HUDEP-2 (cell line): ENCODE results near the gene VPS37D.
"Not testable (repeated sequence)": the region's sequence is repeated elsewhere in the genome, so short reads cannot be mapped to it uniquely, and the experiment has no call there.

Source experiments
- DNase-seq, 76 experiments: peaks; one replicate each; lab custom pipeline; 2025; ENCODE audit not compliant: unreplicated experiment in 76 of 76; lab: John Stamatoyannopoulos, UW

Gene VPS37D

DNA sequence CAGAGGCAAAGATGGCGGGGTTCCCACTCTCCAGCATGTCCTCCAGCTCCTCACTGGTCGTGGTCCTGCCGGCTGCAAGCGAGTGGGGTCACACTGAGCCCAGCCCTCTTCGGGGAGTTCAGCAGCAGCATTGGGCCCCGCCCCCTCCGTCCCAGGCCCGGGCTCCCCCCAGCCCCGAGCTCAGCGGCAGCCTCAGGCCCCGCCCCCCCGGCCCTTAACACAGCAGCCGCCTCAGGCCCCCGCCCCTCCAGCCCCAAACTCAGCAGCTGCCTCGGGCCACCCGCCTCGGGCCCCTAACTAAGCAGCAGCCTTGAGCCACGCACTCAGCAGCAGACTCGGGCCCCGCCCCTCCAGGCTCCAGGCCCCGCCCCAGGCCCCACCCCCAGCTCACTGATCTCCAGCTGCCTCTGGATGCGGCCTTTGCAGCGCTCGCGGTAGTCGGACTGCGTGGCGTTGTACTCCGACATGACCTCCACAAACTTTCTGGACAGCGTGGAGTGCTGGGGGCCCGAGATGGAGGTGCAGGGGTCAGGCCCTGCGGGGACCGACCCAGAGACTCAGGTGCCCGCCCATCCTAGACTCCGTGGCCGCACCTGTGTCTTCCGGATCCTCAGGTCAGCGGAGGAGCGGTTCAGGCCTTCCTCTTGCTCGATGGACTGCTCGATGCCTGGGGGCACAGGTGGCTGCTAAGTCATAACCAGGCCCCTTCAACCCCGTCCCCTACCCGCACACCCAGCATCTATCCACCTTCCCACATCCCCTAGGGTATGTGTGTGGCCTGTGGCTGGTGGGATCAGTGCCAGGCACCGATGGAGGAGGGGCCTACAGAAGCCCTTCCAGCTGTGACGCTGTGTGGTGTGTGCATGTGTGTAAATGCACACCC, 36.4 kb downstream of the VPS37D start:
- DNase-seq, result peak in 46 of 76 experiments; percentile 3 to 71 (median 38)

DNA sequence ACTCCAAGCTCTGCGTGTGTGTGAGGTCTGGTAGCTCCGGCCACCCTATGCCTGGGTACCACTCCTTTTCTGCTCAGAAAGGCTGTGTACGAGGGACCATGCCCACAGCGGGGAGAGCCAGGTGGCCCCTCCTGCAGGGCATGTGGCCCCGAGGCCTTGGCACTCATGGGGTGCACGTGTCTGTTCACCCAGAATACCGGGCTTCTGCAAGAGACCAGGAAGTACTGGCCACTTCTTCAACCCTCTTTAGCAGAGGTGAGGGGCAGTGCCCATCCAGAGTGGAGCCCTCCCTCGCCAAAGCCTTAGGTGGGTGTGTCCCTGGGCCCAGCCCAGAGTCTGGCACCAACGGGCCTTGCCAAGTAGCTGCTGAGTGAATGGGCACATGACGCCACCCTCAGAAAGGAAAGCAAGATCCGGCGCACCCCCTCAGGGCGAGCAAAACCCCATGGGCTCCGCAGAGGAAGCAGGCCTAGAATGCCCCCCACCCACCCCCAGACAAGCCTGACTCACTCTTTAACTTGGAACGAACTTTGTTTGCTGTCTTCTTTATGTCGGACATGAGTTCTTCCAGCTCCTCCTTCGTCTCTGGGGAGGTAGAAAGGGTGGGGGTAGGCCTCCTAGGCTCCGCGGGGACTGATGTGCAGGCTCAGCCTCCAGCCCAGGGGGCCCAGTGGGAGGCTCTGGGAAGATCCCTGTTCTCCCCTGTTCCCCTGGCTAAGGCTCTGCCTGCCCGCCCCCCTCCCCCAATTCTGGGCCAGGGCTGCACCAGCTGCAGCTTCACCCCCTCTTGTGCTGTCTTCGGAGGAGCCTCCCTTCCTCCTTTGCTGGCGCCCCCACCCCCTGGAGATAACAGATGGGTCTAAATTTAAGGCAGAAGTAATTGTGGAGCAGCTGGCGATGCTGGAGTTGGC, 37.3 kb downstream of the VPS37D start:
- DNase-seq, result peak in 9 of 76 experiments; percentile 4 to 36 (median 12)

DNA sequence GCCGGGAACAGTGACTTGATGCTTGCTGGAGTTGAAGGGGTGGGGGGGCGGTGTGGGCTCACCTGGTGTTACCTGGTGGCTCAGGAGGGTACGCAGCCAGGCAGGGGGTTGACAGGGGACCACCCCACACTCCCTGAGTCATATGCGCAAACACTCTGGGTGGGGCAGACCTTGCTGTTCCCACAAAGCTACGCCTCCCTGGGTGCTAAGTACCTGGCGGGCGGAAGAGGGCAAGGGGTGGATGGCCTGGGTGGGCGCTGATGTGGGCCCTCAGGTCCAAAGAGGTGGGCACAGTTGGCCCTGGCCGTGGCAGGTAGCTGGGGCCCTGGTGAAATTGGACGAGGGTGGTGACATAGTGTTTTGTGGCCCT, 37.9 kb downstream of the VPS37D start:
- no peak for DNase-seq

DNA sequence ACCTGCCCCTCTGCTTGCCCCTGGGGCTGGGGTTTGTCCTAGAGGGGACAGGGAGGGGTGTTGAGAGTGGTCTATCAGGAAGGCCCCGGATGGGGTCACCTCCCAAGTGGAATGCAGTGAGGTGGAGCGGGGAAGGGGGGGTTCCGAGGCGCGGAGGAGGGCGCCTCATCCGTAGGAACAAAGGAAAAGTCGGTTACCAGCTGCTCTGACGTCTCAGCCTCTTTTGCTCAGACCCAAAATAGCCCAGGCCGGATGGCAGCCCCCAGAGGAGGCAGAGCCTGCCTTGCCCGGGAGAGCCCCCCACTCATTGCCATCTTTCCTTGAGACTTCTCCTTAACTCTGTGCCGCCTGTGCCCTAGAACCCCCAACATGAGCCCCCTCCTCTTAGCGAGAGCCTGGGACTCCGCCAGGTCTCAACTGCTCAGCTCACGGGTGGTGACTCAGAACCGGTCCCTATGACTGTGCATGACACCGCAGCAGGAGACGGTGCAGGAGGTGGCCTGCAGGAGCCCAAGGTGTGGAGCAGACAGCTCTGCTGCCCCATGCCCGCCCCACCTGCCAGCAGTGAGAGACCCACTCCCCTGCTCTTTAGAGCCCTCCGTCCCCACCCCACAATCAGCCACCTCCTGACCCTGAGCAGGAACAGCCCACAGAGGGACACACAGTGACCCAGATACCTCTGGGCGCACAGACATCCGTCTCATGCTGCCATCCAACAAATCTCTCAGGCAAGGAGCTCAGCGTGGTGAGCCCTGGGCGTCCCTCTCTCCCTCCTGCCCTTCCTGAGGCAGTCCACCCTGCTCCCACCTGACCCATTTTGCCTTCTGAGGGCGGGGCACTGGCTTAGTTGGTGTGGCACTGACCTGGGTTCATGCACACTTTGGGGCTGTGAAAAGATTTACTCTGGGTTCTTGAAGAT, 38.8 kb downstream of the VPS37D start:
- DNase-seq, result no peak

DNA sequence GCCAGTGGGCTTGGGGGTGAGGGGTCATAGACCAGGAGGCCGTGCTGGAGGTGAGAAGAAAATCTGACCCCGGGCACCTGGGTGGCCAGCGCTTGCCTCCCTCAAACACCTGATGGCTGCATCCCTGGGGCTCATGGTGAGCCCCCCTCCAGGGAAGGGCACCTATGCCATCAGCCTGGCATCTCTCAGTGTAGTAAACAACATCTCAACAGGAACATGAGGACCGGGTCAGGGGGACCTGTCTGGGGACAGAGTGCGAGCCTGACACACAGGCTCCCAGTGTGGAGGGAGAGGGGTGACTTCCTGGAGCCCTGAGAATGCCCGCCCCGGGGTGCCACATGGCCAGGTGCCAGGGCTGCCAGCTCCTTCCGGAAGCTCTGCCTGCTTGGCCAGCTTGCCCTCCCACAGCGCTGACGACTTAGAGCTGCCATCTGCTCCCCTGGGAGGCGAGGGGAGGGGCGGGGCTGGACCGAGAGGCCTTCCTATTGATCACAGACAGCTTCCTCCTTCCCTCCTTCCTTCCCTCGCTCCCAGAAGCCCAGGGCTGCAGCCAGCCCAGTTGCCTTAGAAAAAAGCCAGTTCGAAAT, 39.5 kb downstream of the VPS37D start:
- no peak for DNase-seq

DNA sequence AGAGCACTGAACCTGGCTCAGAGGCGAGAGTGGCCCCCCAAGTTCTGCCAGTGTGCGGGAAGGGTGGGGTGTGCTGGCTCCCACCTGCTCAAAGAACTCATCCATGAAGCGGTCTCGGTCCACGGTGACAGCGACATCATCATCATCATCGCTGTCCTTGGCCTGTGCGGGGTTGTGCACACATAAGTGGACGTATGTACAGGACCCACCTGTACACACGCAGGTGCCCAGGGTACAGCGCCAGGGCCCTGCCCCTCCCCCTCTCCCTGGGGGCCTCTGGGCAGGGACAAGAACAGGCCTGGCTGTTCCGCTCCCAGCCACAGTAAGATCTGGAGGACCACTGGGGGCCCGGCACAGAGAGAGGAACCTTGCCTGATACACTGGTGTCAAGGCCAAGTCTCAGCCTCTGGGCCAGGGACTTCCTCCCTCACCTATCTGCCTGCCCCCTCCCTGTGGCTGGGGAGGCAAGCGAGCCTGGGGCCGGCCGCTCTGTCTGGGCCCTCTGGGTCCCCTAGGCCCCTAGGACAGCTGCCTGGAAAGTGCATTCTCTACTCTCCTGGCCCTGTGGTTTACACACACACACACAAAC, 41.4 kb downstream of the VPS37D start:
- DNase-seq, result no peak

DNA sequence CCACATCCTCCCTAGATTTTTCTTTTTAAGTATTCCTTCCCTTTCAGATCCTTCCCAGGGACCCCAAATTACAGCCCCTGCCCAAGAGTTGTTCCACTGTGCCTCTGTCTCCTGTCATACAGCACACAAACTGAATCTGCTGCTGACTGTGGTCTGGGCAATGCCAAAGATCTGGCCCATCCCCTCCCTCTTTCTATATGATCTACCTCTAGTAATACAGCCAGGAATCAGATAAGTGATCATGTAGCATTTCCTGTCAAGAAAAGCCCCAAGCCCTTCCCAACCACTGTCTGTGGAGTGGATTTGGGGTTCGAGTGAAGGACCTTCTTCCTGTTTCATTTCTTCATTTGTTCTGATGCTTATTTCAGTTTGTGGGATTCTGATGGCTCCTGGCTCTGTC, 45.1 kb downstream of the VPS37D start:
- no peak for DNase-seq

DNA sequence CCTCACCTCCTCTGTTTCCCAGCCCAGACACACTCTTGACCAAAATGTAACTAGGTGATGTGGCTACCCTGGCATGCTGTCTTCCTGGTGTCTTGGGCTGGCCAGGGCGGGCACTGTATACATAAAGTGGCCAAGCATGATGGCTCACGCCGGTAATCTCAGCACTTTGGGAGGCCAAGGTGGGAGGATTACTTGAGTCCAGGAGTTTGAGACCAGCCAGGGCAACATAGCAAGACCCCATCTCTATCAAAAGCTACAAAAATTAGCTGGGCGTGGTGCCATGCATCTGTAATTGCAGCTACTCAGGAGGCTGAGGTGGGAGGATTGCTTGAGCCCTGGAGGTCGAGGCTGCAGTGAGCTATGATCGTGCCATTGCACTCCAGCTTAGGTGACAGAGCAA, 45.7 kb downstream of the VPS37D start:
- not testable (repeated sequence) for DNase-seq

DNA sequence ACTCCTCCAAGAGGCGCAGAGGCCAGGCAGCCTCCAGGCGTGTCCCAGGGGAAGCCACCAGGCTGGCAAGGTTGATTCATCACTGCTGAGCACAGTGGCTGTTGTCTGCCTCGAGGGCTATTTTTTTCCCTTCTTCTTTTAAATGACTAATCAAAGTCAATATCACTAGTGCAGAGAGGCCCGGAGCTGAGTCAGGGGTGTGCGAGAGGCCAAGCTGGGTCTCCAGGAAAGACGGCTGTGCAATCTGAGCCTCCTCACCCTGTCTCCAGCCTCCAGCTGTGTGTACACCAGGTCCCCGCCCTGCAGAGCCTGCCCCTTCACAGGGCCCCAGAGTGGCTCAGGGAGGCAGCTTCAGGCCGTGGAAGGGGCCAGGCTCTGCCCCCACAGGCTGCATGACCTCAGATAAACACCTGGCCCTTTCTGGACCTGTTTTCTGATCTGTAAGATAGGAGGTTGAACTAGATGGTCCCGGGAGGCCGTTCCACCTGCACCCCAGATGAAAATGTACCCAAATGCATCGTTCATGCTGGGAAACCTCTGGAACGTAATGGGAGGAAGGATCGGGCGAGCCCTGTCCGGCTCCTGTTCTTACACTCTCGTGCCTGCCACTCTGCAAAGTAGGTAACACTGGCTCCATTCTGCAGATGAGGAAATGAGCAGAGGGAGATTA, 48.2 kb downstream of the VPS37D start:
- peak in 65 of 76 experiments; percentile 3 to 90 (median 44) for DNase-seq

DNA sequence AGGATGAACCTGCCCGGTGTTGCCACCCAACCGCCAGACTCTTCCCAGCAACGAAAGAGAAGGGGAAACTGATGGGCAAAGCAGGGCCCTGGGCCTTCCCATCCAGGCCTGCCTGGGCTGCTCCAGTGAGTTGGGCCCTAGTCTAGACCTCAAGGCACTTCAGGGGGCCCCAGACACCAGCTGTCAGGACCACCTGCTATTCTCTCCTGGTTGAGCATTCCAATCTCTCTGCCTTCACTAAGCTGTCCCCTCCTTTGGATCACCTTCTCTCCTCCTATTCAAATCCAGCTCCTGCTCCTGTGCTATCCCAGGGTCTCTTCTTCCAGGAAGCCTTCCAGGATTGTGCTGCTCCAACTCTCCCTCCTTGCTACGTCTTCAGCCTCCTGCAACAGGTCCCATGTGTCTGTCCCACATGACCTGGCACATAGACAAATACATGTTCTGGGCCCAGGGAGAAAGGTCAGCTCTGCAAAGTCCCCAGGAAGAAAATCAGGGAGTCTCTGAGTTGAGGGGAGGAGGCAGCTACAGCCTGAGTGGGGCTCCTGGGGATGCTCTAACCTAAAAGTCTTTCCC, 48.8 kb downstream of the VPS37D start:
- DNase-seq, result no peak

DNA sequence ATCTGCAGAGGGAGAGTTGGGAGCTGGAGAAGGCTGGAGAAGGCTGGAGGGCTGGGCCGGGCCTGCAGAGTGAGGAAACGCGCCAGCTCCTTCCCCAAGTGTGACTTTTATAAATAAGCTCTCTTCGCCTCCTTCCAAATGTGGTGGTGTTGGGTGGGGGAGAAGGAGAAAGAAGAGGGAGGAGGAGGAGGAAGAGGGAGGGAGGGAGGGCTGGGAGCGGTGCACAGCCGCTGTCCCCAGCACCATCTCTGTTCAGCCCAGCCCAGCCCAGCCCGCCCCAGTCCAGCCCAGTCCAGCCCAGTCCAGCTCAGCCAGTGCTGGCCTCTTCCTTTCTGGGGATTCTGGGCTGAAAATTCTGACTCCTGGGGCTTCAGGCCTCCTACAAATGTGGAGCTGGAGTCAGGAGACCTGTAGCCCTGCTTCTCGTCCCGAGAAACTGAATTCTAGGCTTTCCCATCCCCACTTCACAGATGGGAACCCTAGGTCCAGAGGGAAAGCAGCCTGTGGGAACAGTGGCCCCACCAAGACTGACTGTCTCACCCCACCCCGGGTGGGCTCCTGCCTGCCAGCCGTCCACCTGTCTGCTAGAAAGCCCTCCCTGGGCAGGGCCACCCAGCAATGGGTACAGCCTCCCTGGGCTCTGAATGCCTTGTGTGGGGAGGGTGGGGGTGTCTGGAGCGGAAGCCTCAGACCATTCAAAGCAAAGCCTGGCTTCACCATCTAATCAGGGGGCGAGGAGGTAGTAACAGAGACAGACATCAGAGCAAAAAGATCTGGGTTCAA, 49.6 kb downstream of the VPS37D start:
- DNase-seq, result no peak

DNA sequence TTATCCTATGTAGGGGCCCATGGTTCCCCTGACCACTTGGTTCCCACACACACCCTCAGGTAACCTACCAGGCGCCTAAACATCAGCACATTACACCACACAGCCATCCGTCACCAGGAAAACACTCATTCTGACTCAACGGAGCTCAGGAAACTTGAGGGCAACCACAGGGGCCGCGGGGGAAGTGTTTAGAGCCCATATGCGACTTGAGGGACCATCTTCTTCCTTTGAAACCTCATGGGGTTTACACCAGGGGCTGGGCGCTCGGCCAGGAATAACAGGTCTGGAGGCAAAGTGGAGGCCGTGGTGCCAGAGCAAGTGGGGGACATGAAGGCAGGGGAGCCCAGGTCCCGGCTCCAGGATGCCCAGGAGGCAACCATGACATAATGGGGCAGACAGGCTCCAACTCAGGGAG, 50.4 kb downstream of the VPS37D start:
- DNase-seq, result no peak

DNA sequence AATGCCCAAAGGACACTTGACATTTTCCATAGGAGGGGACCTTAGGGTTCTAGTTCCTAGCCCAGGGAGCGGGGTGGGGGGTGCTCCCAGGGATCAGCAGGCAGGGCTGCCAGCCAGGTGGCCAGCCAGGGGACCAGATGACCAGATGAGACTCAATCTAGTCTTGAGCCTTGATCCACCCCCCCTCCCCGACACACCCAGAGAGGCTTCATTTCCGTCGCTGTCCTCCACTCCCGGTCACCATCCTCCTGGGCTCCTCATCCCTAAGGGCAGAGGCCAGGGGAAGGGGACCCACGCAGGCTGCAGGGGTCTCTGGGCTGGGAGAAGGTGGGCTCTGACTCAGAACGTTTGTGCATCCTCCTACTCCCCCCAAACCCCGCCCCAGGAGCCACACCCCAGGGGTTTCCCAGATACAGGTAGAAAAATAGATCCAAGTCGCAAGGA, 50.8 kb downstream of the VPS37D start:
- no peak for DNase-seq

DNA sequence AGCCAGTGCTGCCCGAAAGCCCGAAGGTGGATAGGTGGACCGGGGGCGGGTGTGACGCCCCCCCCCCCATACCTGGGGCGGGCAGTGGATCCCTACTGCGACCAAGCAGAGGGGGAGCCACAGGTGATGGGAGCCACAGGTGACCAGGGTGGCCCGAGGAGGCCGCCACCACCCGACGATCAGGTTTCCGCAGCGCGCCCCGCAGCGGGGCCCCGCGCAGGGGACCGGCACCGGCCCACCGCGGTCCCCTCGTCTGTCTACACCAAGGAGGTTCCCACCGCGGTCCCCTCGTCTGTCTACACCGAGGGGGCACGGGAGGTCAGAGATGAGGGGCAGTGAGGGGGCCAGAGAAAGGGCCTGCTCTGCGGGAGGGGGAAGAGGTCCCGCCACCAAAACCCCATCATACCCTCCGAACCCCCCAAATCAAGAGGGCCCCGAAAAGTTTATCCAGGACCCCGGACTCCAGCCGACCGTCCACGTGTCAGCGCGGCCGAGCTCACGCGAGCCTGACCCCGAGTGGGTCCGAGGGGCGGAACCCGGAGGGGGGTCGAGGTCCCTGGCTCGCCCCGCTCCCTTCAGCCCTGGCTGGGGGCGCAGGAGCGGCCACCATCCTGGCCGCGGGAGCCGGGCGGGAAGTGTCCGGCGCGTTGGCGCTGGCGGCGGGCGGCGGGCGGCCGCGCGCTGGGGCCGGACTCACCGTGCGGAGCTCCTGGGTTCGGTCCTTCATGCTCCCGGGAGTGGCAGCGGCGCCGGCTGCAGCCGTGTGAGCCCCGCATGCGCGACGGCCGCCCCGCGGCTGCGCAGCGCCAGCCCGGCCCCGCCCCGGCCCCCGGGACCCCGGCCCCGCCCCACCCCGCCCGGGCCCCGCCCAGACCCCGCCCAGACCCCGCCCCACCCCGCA, 51.5 kb downstream of the VPS37D start, which contains the start of gene STX1A:
TSS of gene STX1A (minus strand) at position 765 of the 901 bp plus-strand sequence. CDS start at position 727, 38 bp downstream.
- DNase-seq, result peak in 50 of 76 experiments; percentile 2 to 65 (median 35)

DNA sequence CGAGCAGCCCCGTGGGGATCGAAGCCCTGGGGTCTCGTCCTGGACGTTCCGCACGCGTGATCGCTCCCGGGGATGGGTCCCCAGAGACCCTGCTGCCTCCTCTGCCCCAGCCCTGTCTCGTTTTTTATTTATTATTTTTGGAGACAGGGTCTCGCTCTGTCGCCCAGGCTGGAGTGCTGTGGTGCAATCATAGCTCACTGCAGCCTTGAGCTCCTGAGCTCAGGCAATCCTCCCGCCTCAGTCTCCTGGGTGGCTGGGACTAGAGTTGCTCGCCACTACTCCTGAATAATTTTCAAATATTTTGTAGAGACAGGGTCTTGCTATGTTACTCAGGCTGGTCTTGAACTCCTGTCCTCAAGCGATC, 52.2 kb downstream of the VPS37D start:
- peak in 2 of 76 experiments; percentile 23 to 24 for DNase-seq

DNA sequence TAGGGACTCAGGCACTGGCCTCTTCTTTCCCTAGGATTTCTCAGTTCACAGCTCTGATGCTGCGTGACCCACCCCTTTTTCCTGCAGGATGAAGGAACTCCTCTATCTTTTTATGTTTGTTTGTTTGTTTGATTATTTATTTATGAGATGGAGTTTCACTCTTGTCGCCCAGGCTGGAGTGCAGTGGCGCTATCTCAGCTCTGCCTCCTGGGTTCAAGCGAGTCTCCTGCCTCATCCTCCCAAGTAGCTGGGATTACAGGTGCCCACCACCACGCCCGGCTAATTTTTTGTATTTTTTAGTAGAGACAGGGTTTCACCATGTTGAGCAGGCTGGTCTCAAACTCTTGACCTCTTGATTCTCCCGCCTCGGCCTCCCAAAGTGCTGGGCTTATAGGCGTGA, 52.8 kb downstream of the VPS37D start:
- not testable (repeated sequence) for DNase-seq

DNA sequence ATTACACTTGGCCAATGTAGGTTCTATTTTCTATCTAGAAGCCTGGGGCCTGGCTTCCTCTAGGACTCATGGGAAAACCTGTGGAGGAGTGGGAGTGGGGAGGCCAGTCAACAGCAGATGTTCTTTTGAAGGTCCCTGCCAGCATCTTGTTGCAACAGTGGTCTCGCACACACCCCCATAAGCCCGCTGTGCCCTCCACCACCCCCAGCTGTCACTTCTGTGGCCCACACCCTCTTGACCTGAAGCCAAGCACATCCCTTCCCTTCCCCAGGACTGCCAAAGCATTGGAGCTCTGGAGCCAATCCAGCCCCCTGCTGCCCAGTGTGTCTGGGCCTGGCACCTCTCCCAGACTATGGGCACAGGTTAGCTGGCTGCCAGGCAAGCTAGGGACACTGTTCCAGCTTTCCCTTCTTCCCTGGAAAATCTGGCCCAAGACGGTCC, 53.8 kb downstream of the VPS37D start:
- DNase-seq, result no peak
